Lung (tissue), 12 donors: Measurements from ENCODE around the gene KRTAP5-9. TPM values are rescaled to one million over a fixed set of nuclear protein-coding genes. Genes with fewer than 3 reads are reported as not detected.

Experiments used
- ATAC-seq: fragments of 200-7000 bp; cut with Tn5 transposase; one replicate; pipeline ENCODE4 v1.9.1; 2020; ENCODE audit warnings: moderate number of reproducible peaks; ENCODE audit not compliant: insufficient read depth, low FRiP score
- DNase-seq, 3 donors: peaks; one replicate each; pipeline ENCODE4 v3.0.0-alpha.2; 2013 to 2017
- H3K27ac ChIP-seq, 2 donors: one replicate each; pipeline ENCODE4 v1.5.1; 2013; ENCODE audit warnings: mild to moderate bottlenecking in 2 of 2, moderate library complexity in 2 of 2, control low read depth in 1 of 2, inconsistent platforms in 1 of 2, low read depth in 1 of 2, low read length in 1 of 2
- H3K27me3 ChIP-seq, 3 donors: one replicate each; pipeline ENCODE4 v1.5.1; 2013; ENCODE audit warnings: low read length in 2 of 3; ENCODE audit not compliant: control insufficient read depth in 3 of 3, insufficient read depth in 3 of 3
- H3K36me3 ChIP-seq, 4 donors: one replicate each; pipeline ENCODE4 v1.5.1; 2013; ENCODE audit warnings: low read length in 4 of 4, mild to moderate bottlenecking in 1 of 4, moderate library complexity in 1 of 4; ENCODE audit not compliant: control insufficient read depth in 4 of 4, insufficient read depth in 4 of 4
- H3K4me1 ChIP-seq, 5 donors: one replicate each; pipeline ENCODE4 v1.5.1; 2013; ENCODE audit warnings: low read length in 5 of 5, mild to moderate bottlenecking in 2 of 5, moderate library complexity in 1 of 5; ENCODE audit not compliant: control insufficient read depth in 5 of 5, insufficient read depth in 5 of 5
- H3K4me3 ChIP-seq: one replicate; pipeline ENCODE4 v1.5.1; 2013; ENCODE audit warnings: mild to moderate bottlenecking, control low read depth, moderate library complexity
- H3K9ac ChIP-seq, 2 donors: one replicate each; pipeline ENCODE4 v1.5.1; 2013; ENCODE audit warnings: low read length in 2 of 2, control low read depth in 1 of 2; ENCODE audit not compliant: insufficient read depth in 1 of 2
- H3K9me3 ChIP-seq, 4 donors: one replicate each; pipeline ENCODE4 v1.5.1; 2013; ENCODE audit warnings: low read length in 3 of 4, mild to moderate bottlenecking in 1 of 4, moderate library complexity in 1 of 4; ENCODE audit not compliant: control insufficient read depth in 4 of 4, insufficient read depth in 3 of 4
- CTCF ChIP-seq: IDR thresholded peaks from 2 replicates; pipeline ENCODE4 v1.5.1; 2012; ENCODE audit warnings: mild to moderate bottlenecking; ENCODE audit errors: control extremely low read depth, extremely low read depth
- WGBS, 2 donors: extraction: QIAGEN DNeasy Blood & Tissue Kit; methylation state at CpG; one replicate each; pipeline ENCODE4 v1.1.7; 2013; 5-methylcytosine and 5-hydroxymethylcytosine counted together
- polyA plus RNA-seq, 2 donors: library from polyadenylated mRNA; stranded (reverse); fragments of 200-250 nt; gene quantifications; one replicate each; pipeline ENCODE4 v1.2.1, GENCODE V29; 2013
- total RNA-seq, 2 donors: library from RNA; depleted of rRNA in 1 of 2; stranded (reverse); fragments of >200 nt in 1 of 2; gene quantifications; one replicate each; pipeline ENCODE4 v1.2.1, GENCODE V29; 2014 to 2021
- donor health status: control.
- donor health status: control.
- donor health status: Bipolar disorder and iron deficiency.
- donor health status: healthy.
- donor health status: DM: yes; HTN: yes; CAD: no.

Gene KRTAP5-9
- total and polyA plus RNA-seq, 4 donors, result 0.13 to 0.52 (median 0.29) TPM

- Histone ChIP-seq H3K36me3 (peaks cover 5 to 66% (median 17%) of the 10 kb centered on the region in 4 donors), H3K9me3 (peaks cover 0 to 4% (median 0%) of the 10 kb centered on the region in 4 donors), H3K27me3 (no peaks in the 10 kb centered on the region), H3K27ac (no peak overlapping the region), H3K4me1 (peaks cover 0 to 18% (median 0%) of the 10 kb centered on the region in 5 donors), H3K9ac (no peak overlapping the region), H3K4me3 (no peak overlapping the region)
- peak in 1 of 3 donors; percentile 39 for DNase-seq
- ATAC-seq, result no peak
- WGBS, 2 donors, result 61 to 71% methylated on average over 6 of the region's 6 CpGs
- TF ChIP-seq CTCF, result no peak
These were observed 47.6 kb upstream of the KRTAP5-9 start for GRCh38 chr11:71500601-71501021.

- peaks cover 0 to 21% (median 3%) of the 10 kb centered on the region in 5 donors for H3K4me1 ChIP-seq
- H3K4me3 ChIP-seq, result no peak overlapping the region
- H3K36me3 ChIP-seq, result peaks cover 5 to 59% (median 18%) of the 10 kb centered on the region in 4 donors
- no peak overlapping the region for H3K9ac ChIP-seq
- ATAC-seq (no peak), DNase-seq (peak in 1 of 3 donors; percentile 29)
- no peaks in the 10 kb centered on the region for H3K27me3 ChIP-seq
- H3K27ac ChIP-seq, result no peak overlapping the region
- no peak for TF ChIP-seq CTCF
- peaks cover 0 to 3% (median 0%) of the 10 kb centered on the region in 4 donors for H3K9me3 ChIP-seq
- 92 to 95% methylated on average over 30 of the region's 30 CpGs for WGBS, 2 donors
These were observed 46.9 kb upstream of the KRTAP5-9 start for GRCh38 chr11:71501071-71501985.

DNA sequence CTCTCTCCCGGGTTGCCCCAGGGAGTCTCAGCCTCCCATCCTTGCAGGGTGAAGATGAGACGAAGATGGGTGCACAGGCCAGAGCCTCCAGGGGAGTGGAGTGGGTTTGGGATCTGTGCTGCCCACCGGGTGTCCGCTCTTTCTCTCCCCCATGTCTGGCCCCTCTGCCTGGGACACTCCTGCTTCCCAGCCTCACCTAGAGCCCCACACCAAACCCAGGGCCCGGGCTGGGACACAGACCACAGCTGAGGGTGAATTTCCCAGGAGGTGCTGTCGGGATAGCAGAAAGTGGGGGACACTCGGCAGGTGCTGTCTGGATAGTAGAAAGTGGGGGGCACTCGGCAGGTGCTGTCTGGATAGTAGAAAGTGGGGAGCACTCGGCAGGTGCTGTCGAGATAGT, 46.2 kb upstream of the KRTAP5-9 start:
- no peak for TF ChIP-seq CTCF
- WGBS, 2 donors, result 97% methylated on average over 10 of the region's 10 CpGs
- Histone ChIP-seq H3K27me3 (no peaks in the 10 kb centered on the region), H3K36me3 (peaks cover 5 to 55% (median 16%) of the 10 kb centered on the region in 4 donors), H3K4me1 (peaks cover 0 to 21% (median 3%) of the 10 kb centered on the region in 5 donors), H3K9me3 (no peaks in the 10 kb centered on the region), H3K9ac (no peak overlapping the region), H3K4me3 (no peak overlapping the region), H3K27ac (no peak overlapping the region)
- ATAC-seq (no peak), DNase-seq (no peak)
